ENCODE results near the gene MGAT4A. TPM values are rescaled to one million over a fixed set of nuclear protein-coding genes. Genes with fewer than 3 reads are reported as not detected.
A peak's percentile ranks its signal among the peaks of the same experiment; 100 is the strongest.

MGAT4A gene
- total RNA-seq, 4 donors from 2014 or later: 12.6 to 50.0 (median 16.1) TPM

DNA sequence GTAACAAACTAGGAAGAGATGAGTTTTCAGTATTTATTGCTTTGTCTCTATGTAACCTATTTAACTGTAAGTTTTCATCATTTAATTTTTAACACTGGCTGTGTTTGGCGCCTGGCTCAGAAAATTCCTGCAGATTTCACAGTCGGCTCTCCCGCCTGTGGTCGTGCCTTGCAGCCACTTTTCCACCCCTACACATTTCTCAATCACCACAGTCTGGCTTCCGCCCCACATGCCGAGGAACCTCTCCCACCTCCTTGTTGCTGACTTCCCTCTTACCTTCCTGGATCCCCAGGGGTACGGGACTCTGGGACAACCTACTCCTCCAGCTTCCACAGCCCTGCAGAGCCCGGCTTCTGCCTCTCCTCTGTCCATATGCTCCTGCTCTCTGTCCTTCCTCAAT is 41.6 kb upstream of the MGAT4A start:
- H3K27ac ChIP-seq: peak overlapping the region in 2 of 4 donors; percentile 28 to 69
- no peak overlapping the region for H3K4me3 ChIP-seq
- H3K9me3 ChIP-seq: no peaks in the 10 kb centered on the region
- 71 to 79% methylated on average over 8 of the region's 8 CpGs for WGBS, 2 donors
- DNase-seq (ENCODE audit: low spot score in 2 of 2): no peak
- TF ChIP-seq, protein P1, sequence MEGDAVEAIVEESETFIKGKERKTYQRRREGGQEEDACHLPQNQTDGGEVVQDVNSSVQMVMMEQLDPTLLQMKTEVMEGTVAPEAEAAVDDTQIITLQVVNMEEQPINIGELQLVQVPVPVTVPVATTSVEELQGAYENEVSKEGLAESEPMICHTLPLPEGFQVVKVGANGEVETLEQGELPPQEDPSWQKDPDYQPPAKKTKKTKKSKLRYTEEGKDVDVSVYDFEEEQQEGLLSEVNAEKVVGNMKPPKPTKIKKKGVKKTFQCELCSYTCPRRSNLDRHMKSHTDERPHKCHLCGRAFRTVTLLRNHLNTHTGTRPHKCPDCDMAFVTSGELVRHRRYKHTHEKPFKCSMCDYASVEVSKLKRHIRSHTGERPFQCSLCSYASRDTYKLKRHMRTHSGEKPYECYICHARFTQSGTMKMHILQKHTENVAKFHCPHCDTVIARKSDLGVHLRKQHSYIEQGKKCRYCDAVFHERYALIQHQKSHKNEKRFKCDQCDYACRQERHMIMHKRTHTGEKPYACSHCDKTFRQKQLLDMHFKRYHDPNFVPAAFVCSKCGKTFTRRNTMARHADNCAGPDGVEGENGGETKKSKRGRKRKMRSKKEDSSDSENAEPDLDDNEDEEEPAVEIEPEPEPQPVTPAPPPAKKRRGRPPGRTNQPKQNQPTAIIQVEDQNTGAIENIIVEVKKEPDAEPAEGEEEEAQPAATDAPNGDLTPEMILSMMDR (IDR thresholded peaks at IDR 0.05): no peak
- TF ChIP-seq EP300 (IDR thresholded peaks at IDR 0.05) (no peak), POLR2A (IDR thresholded peaks at IDR 0.05) (no peak)
- H3K27me3 ChIP-seq: no peaks in the 10 kb centered on the region
- H3K4me1 ChIP-seq: peaks cover 0 to 9% (median 0%) of the 10 kb centered on the region in 4 donors
- no peaks in the 10 kb centered on the region for H3K36me3 ChIP-seq

DNA sequence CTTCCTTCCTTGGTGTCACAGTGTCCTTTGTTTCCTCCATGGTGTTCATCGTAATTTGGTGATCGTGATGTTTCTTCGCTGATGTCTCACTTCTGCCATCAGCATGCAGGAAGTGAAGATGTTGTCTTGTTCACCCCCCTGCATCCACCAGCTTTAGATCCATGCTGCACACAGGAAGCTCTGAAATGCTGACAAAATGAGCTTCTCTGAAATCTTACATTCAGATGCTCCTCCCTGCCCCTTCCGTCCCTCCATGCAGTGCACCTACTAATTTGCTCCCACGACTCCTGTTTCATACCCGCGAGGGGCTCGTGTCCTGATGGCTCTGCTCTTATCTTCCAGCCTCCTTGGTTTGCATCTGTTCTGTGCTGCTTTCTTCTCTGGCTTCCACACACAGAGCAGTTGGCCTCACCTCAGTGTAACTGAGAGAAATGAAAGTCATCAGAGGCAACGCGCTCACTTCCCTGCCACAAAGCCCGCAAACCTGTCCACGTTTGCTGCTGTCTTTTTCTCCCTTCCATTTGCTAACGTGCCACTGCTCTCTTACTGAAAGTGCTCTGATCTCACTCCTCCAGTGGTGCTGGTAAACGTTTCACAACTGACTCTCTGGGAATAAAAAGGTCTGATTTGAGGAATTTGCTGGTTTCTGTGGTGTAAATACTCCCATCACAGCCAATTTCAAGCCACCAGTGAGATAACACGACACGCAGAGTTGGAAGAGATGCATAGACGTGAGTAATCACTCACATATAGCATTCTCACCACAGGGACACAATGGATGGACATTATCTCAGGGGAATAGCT is 41.0 kb upstream of the MGAT4A start:
- peak overlapping the region in 1 of 4 donors; percentile 30 for H3K4me3 ChIP-seq
- H3K36me3 ChIP-seq: no peaks in the 10 kb centered on the region
- TF ChIP-seq, protein P1 (IDR thresholded peaks at IDR 0.05): no peak
- TF ChIP-seq EP300 (IDR thresholded peaks at IDR 0.05): no peak
- no peak for TF ChIP-seq POLR2A (IDR thresholded peaks at IDR 0.05)
- H3K9me3 ChIP-seq: no peaks in the 10 kb centered on the region
- H3K27ac ChIP-seq: peak overlapping the region in 3 of 4 donors; percentile 28 to 69 (median 49)
- no peak for DNase-seq (ENCODE audit: low spot score in 2 of 2)
- H3K27me3 ChIP-seq: no peaks in the 10 kb centered on the region
- H3K4me1 ChIP-seq: peaks cover 0 to 9% (median 0%) of the 10 kb centered on the region in 4 donors
- 49 to 57% methylated on average over 17 of the region's 17 CpGs for whole genome bisulfite sequencing, 2 donors

DNA sequence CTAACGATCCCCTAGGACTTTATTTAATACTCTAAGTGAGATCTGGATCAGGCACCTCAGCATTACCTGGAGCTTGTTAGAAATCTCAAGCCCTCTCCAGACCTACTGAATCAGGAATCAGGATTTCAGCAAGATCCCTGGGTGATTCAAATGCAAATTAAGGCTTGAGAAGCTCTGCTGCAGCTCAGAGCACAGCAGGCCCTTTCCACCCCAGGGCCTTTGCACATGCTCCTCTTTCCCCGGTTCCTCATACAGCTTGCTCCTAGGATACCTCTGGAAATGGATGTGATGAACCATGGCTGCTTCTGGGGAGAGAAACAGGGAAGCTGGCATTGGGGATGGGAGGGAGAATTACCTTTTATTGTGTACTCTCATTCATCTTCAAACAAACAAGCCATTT is 40.3 kb upstream of the MGAT4A start:
- Histone ChIP-seq H3K4me1 (peaks cover 0 to 9% (median 0%) of the 10 kb centered on the region in 4 donors), H3K4me3 (no peak overlapping the region), H3K36me3 (no peaks in the 10 kb centered on the region), H3K27me3 (no peaks in the 10 kb centered on the region), H3K9me3 (no peaks in the 10 kb centered on the region), H3K27ac (peak overlapping the region in 2 of 4 donors; percentile 28 to 69)
- TF ChIP-seq POLR2A (IDR thresholded peaks at IDR 0.05): no peak
- TF ChIP-seq, protein P1 (IDR thresholded peaks at IDR 0.05): no peak
- no peak for TF ChIP-seq EP300 (IDR thresholded peaks at IDR 0.05)
- WGBS, 2 donors: 77 to 90% methylated on average over 2 of the region's 2 CpGs
- DNase-seq (ENCODE audit: low spot score in 2 of 2): no peak

DNA sequence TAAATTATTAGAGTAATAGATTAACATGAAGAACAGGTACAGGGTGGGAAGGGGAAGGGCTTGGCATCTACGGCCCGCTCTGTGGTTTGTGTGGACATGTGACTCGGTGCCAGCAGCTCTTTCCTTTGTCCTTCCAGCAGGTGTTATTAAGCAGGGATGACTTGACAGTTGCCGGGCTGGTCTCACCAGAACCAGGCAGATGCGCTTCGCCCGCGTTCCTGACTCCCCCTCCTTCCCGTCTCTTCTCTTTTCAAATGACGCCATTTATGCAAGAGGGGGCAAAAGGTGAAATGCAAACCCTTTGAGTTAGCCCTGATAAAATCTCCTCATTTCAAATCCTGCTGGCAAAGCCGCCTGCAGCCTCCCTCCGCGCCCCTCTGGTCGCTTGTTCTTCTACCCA is 38.9 kb upstream of the MGAT4A start:
- DNase-seq (ENCODE audit: low spot score in 2 of 2): no peak
- Histone ChIP-seq H3K9me3 (no peaks in the 10 kb centered on the region), H3K36me3 (no peaks in the 10 kb centered on the region), H3K4me1 (peaks cover 0 to 9% (median 0%) of the 10 kb centered on the region in 4 donors), H3K27me3 (no peaks in the 10 kb centered on the region), H3K4me3 (no peak overlapping the region), H3K27ac (peak overlapping the region in 1 of 4 donors; percentile 40)
- WGBS, 2 donors: 80 to 81% methylated on average over 14 of the region's 14 CpGs
- TF ChIP-seq POLR2A (IDR thresholded peaks at IDR 0.05): no peak

DNA sequence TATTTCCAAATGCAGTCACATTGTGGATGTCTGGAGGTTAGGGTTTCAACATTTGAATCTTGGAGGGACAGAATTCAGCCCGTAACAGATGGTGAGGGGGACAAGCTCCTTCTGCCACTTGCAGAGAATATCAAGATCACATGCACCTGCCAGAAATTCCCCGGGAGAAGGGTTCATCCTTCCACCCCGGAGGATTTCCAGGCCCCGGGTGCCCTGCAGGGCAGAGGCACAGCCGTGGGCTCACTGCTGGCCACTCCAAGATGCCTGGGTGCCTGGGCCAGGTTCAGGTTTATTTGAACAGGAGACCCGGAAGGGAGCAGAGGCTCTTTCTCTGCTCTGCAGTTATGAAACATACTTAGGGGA is 38.2 kb upstream of the MGAT4A start:
- TF ChIP-seq EP300 (IDR thresholded peaks at IDR 0.05) (no peak), POLR2A (IDR thresholded peaks at IDR 0.05) (no peak)
- TF ChIP-seq, protein P1 (IDR thresholded peaks at IDR 0.05): no peak
- no peaks in the 10 kb centered on the region for H3K27me3 ChIP-seq
- peaks cover 0 to 9% (median 0%) of the 10 kb centered on the region in 4 donors for H3K4me1 ChIP-seq
- H3K4me3 ChIP-seq: no peak overlapping the region
- no peaks in the 10 kb centered on the region for H3K9me3 ChIP-seq
- H3K36me3 ChIP-seq: no peaks in the 10 kb centered on the region
- DNase-seq (ENCODE audit: low spot score in 2 of 2): no peak
- no peak overlapping the region for H3K27ac ChIP-seq
- WGBS, 2 donors: 82 to 84% methylated on average over 6 of the region's 6 CpGs
